Spinal cord (tissue), 10 donors: ENCODE measurements around the gene SLC9C2. TPM values are rescaled to one million over a fixed set of nuclear protein-coding genes. Genes with fewer than 3 reads are reported as not detected.
"Not testable (repeated sequence)": the region's sequence is repeated elsewhere in the genome, so short reads cannot be mapped to it uniquely, and the experiment has no call there.

Source experiments
- DNase-seq, 6 donors: peaks; one replicate each; pipeline versions ENCODE4 v3.0.0 to v3.0.0-alpha.2; 2013 to 2015; ENCODE audit warnings: low spot score in 6 of 6, low read depth in 4 of 6
- H3K27ac ChIP-seq: one replicate; pipeline ENCODE4 v1.5.1; 2013; ENCODE audit warnings: low read depth, low read length, control low read depth
- H3K27me3 ChIP-seq: one replicate; pipeline ENCODE4 v1.6.1; 2013; ENCODE audit warnings: low read length; ENCODE audit not compliant: control insufficient read depth, insufficient read depth
- H3K36me3 ChIP-seq: one replicate; pipeline ENCODE4 v1.6.1; 2013; ENCODE audit warnings: low read length; ENCODE audit not compliant: control insufficient read depth, insufficient read depth
- H3K4me1 ChIP-seq: one replicate; pipeline ENCODE4 v1.6.1; 2013; ENCODE audit warnings: low read length; ENCODE audit not compliant: control insufficient read depth, insufficient read depth
- H3K4me3 ChIP-seq: one replicate; pipeline ENCODE4 v1.5.1; 2013; ENCODE audit warnings: low read depth, low read length, control low read depth
- H3K9me3 ChIP-seq: one replicate; pipeline ENCODE4 v1.6.1; 2013; ENCODE audit warnings: low read length; ENCODE audit not compliant: control insufficient read depth, insufficient read depth
- WGBS: methylation state at CpG from one replicate; pipeline ENCODE4 v1.1.5; 2013; ENCODE audit warnings: missing lambda C conversion rate; ENCODE audit not compliant: insufficient coverage; 5-methylcytosine and 5-hydroxymethylcytosine counted together
- polyA plus RNA-seq, 2 donors: library from polyadenylated mRNA; unstranded; fragments of 120-200 nt; gene quantifications; one replicate each; pipeline ENCODE4 v1.2.1, GENCODE V29; 2013; ENCODE audit not compliant: insufficient read length in 2 of 2
- total RNA-seq, 2 donors: library from RNA; depleted of rRNA in 1 of 2; stranded (reverse); fragments of 120-200 nt in 1 of 2; fragments of >200 nt in 1 of 2; gene quantifications; one replicate each; pipeline versions ENCODE4 v1.2.3 to v1.2.4, GENCODE V29; 2013 to 2014
- donor health status: healthy.

SLC9C2 gene
- total and polyA plus RNA-seq, 4 donors = 0.79 to 1.9 (median 1.3) TPM

DNA sequence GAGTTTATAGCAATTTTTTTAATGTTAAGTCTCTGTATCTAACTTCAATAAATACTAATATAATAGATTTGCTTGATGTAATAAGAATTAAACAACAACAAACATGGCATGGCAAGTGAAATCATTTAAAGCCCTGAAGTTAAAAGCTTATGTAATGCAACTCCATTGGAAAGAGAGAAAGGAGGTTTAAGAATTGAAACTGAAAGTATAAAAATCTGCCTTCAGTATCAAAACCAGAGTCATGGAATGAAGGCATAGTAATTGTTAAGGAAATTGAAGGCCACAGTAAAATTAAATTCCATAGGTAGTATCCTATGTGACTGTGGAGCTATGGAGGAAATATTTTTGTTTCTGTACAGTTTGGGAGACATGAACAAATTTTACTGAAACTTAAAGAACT is 70.6 kb downstream of the SLC9C2 start:
- no peaks in the 10 kb centered on the region for H3K9me3 ChIP-seq
- H3K4me1 ChIP-seq = no peaks in the 10 kb centered on the region
- H3K27me3 ChIP-seq = no peaks in the 10 kb centered on the region
- no peaks in the 10 kb centered on the region for H3K36me3 ChIP-seq
- no peak overlapping the region for H3K27ac ChIP-seq
- no peak overlapping the region for H3K4me3 ChIP-seq
- no peak for DNase-seq

DNA sequence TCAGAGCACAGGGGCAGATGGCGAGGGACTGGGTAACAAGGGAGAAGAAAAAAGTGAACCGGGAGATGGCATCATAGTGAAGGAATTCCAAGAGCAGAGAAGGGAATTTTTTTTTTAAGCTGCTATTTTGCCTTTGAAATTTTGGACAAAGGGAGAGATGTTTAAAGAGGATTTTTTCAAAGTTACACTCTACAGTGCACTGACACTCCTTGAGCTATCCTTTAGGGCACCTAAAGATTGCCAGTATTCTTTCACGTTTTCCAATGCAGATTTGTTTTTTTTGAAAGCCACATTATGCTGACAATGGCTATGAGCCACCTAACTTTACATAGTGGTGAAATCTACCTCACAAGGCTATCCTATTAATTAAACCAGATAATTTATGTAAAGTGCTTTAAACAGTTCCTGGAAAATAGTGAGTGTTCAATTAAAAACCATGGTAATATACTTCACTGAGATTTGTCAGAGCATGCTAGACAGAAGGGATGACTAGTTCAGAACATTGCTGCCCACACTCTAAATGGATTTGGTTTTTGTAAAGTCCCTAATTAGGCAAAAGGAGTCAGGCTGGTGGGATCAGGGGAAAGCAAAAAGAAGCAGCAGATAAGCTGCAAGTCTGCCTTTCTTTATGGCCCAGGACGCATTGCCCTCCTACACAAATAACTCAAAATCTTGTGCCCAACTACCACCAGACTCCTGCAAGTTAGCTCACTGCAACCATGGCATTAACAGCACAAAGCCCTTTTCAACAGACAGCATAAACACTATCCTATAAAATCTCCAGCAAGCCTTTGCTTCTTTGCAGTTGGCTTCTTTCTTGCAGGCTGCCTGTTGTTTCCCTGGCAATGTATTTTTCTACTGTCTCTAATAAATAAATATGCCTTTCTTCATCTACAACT is 71.8 kb downstream of the SLC9C2 start:
- H3K36me3 ChIP-seq = no peaks in the 10 kb centered on the region
- 38% methylated on average over 3 of the region's 4 CpGs for WGBS
- no peaks in the 10 kb centered on the region for H3K4me1 ChIP-seq
- no peak overlapping the region for H3K4me3 ChIP-seq
- DNase-seq = peak in 2 of 6 donors; percentile 35 to 38
- no peaks in the 10 kb centered on the region for H3K27me3 ChIP-seq
- H3K27ac ChIP-seq = peak overlapping the region; percentile 44
- H3K9me3 ChIP-seq = no peaks in the 10 kb centered on the region

DNA sequence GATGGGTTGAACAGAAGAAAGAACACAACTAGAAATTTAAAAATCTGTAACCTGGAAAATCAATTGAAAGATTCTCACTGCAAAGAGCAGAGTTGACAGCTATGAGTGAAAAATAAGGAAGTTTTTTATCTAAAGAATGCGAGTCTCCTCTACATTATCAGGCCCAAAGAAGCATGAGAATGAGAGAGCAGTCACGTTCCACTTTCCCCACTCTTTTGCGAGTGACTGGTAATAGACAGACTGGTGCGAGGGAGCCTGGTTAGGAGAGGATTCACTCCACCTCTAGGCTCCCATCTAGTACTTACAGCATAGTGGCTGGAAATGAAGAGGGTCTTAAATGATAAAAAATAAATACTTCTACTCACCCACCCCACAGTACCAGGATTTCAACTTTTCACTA is 73.8 kb downstream of the SLC9C2 start:
- H3K4me3 ChIP-seq = no peak overlapping the region
- H3K36me3 ChIP-seq = no peaks in the 10 kb centered on the region
- WGBS = no CpG with 5 or more reads among the region's 4 CpGs
- no peaks in the 10 kb centered on the region for H3K27me3 ChIP-seq
- no peaks in the 10 kb centered on the region for H3K9me3 ChIP-seq
- DNase-seq = no peak
- no peak overlapping the region for H3K27ac ChIP-seq
- H3K4me1 ChIP-seq = no peaks in the 10 kb centered on the region

DNA sequence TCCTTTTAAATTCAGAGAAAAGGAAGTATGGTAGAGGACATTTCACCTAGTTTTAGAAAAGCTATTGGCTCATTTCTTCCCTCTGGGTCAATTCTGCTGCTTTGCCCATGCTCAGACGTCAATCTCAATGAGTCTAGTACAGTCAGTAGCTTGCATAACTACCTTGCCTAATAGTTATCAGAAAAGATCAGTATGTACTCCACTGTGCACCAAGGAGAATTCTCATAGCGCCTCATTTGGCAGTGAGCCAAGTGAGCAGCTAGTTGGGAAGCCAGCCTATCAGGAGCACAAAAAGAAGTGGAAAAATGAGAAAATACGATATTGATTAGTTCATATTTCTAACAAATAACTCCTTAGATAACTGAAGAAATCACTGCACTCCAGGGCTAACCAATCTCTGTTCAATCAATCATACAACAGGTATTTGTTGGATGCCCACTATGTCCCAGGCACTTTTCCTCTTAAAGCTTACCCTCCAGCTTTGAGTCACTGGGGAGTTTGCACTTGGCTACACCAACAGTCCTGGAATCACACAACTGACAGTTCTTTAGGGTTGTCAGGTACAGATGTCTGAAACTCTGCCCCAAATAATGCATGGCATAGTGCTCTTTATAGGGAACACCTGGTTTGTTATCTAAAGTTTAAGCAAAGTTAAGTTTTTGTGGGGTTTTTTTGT is 75.6 kb downstream of the SLC9C2 start:
- no peaks in the 10 kb centered on the region for H3K36me3 ChIP-seq
- no peaks in the 10 kb centered on the region for H3K4me1 ChIP-seq
- H3K27ac ChIP-seq = no peak overlapping the region
- no peaks in the 10 kb centered on the region for H3K27me3 ChIP-seq
- WGBS = 50% methylated on average over 1 of the region's 3 CpGs
- no peak overlapping the region for H3K4me3 ChIP-seq
- H3K9me3 ChIP-seq = no peaks in the 10 kb centered on the region
- peak in 2 of 6 donors; percentile 41 to 50 for DNase-seq

DNA sequence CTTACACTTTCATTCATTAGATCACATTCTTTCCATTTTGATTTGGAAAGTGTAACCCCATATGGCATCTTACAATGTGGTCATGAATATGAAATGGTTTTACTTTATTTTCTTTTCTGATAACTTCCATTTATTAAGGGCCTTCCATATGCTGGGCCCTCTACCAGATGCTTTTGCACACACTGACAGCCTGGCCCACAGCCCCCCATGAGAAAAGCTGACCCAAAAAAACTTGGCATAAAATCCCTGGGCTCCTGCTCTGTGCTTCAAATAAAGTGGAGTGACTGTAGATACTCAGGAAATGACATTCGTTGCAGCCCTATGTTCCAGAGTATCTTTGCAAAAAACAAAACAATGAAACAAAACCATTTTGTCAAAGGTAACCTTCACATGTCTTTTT is 76.9 kb downstream of the SLC9C2 start:
- no peaks in the 10 kb centered on the region for H3K27me3 ChIP-seq
- no peak overlapping the region for H3K4me3 ChIP-seq
- no CpG with 5 or more reads among the region's 1 CpG for WGBS
- peak in 1 of 6 donors; percentile 67 for DNase-seq
- H3K27ac ChIP-seq = no peak overlapping the region
- H3K4me1 ChIP-seq = no peaks in the 10 kb centered on the region
- no peaks in the 10 kb centered on the region for H3K36me3 ChIP-seq
- H3K9me3 ChIP-seq = no peaks in the 10 kb centered on the region

DNA sequence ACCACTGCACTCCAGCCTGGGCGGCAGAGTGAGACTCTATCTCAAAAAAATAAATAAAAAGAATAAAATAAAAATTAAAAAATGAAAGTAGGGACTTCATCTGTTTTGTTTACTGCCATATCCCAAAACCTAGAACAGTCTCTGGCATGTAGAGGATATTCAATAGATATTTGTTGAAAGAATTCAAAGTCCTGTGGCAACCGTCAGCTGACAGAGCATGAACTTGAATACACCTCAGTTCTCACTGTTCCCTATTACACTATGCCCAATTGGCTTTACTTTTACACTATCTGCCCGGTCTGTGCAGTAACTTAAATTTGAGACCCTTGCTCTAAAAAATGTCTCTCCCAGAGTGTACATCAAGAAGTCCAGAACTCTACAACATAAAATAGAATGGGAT is 79.5 kb downstream of the SLC9C2 start:
- no peaks in the 10 kb centered on the region for H3K36me3 ChIP-seq
- H3K27me3 ChIP-seq = no peaks in the 10 kb centered on the region
- no peak for DNase-seq
- 80% methylated on average over 1 of the region's 3 CpGs for WGBS
- H3K4me1 ChIP-seq = no peaks in the 10 kb centered on the region
- no peak overlapping the region for H3K4me3 ChIP-seq
- H3K27ac ChIP-seq = no peak overlapping the region
- H3K9me3 ChIP-seq = no peaks in the 10 kb centered on the region

DNA sequence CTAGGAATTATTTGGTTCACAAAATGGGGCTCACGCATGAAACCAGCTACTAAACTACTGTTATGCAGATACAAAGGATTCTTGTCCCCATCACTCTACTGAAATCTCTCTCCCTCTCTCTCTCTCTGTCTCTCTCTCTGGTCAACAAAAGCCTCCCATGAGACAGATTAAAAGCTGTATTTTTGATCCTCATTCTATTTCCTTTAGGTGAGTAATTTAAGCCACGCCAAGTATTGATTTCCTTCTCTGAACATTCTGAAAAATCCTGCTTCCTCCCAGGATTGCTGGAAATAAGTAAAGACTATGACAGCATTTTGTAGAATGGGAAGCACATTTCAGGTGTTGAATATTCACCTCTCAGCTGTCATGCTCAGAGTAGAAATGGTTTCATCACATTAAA is 82.1 kb downstream of the SLC9C2 start:
- H3K27me3 ChIP-seq = no peaks in the 10 kb centered on the region
- H3K4me1 ChIP-seq = no peaks in the 10 kb centered on the region
- WGBS = 100% methylated on average over 1 of the region's 2 CpGs
- H3K9me3 ChIP-seq = no peaks in the 10 kb centered on the region
- no peaks in the 10 kb centered on the region for H3K36me3 ChIP-seq
- H3K4me3 ChIP-seq = no peak overlapping the region
- H3K27ac ChIP-seq = no peak overlapping the region
- DNase-seq = no peak

DNA sequence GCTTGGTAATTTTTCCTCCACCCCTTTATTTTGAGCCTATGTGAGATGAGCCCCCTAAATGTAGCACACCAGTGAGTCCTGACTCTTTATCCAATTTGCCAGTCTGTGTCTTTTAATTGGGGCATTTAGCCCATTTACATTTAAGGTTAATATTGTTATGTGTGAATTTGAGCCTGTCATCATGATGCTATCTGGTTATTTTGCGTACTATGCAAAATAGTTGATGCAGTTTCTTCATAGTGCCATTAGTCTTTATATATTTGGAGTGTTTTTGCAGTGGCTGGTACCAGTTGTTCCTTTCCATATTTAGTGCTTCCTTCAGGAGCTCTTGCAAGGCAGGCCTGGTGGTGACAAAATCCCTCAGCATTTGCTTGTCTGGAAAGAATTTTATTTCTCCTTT is 88.4 kb downstream of the SLC9C2 start:
- DNase-seq = not testable (repeated sequence)

DNA sequence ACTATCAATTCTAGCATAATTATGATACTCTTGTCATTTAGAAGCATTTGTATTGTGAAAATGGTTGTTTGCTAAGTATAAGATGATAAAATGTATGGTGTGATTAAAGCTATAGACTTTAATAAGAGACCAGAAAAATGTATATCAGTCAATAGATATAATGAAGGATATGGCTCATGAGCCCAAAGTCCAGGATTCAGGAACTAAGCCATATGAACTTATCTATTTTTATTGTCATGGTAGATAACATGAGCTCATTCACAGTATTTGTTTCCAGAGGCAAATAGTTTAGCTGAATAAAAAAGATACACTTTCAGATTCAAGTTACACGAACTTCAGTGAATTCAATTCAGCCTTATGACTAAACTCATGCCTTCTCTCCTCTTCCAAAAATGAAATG is 93.1 kb downstream of the SLC9C2 start:
- no peak for DNase-seq
- Histone ChIP-seq H3K9me3 (no peaks in the 10 kb centered on the region), H3K27me3 (no peaks in the 10 kb centered on the region), H3K4me3 (no peak overlapping the region), H3K27ac (no peak overlapping the region), H3K36me3 (no peaks in the 10 kb centered on the region), H3K4me1 (peaks cover 4% of the 10 kb centered on the region)
- WGBS = no CpG with 5 or more reads among the region's 1 CpG

More for the DNA sequence above, 88.4 kb downstream of the SLC9C2 start:
- not testable (repeated sequence) for H3K9me3 ChIP-seq, H3K4me1 ChIP-seq, H3K27me3 ChIP-seq, H3K4me3 ChIP-seq, H3K36me3 ChIP-seq, H3K27ac ChIP-seq
- WGBS = 100% methylated on average over 1 of the region's 1 CpG

DNA sequence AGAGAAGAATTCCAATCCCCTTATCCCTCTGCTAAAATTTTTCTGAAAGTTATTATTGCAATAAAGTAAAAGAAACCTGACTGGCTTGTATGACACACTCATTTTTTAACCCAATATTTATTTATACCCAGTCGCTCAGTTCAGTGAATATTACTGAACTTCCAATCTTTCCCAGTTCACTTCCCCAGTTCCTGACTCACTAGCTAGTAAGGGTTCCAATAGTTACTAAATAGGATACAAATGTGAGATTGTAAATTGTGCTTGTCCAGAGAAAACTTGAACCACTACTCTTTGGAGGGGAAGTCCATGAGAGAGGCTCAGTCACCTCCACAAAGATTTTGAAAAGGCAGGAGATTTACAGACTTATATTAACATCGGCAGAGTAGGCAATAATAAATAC is 94.3 kb downstream of the SLC9C2 start:
- Histone ChIP-seq H3K9me3 (no peaks in the 10 kb centered on the region), H3K27me3 (no peaks in the 10 kb centered on the region), H3K4me1 (peaks cover 4% of the 10 kb centered on the region), H3K36me3 (no peaks in the 10 kb centered on the region), H3K27ac (no peak overlapping the region), H3K4me3 (no peak overlapping the region)
- DNase-seq = no peak
- WGBS = no CpG with 5 or more reads among the region's 2 CpGs
